HUDEP-2 (cell line): ENCODE data around the gene SUSD3.
"Not testable (repeated sequence)": the region's sequence is repeated elsewhere in the genome, so short reads cannot be mapped to it uniquely, and the experiment has no call there.

Experiments
- DNase-seq, 76 experiments: peaks; one replicate each; lab custom pipeline; 2025; ENCODE audit not compliant: unreplicated experiment in 76 of 76; lab: John Stamatoyannopoulos, UW

The SUSD3 gene

DNA sequence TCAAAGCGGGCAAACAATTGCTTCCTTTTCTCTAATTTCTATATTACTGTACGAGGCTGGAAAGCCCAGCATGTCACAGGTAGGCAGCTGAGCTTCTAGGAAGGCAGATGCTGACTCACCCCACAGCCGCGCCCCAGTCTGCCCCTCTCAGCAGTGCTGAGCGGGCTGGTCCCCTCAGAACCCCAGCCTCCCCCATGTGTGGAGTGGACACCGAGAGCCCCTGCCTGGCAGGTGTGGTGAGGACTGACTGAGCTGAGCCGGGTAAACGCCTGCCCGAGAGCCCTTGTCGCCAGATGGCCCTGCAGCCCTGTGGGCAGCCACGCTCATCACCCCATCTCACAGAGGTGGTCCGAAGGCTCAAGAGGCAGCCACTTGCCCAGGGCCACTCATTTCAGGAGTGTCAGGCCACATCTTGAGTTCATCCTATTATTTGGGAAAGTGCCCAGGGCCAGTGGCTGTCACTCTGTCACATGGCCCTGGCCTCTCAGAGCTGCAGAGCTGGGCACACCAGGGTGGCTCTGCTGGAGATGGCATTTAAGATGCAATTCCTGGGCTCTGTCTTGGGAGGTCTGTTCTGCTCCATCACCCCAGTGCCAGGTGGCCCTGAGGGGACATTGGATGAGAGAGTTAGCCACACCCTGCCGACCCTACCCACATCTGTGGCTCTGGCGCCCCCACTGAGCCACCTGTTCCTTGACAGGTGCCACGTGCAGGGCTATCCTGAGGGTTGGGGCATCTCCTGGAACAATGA is 50.0 kb downstream of the SUSD3 start:
- no peak for DNase-seq

DNA sequence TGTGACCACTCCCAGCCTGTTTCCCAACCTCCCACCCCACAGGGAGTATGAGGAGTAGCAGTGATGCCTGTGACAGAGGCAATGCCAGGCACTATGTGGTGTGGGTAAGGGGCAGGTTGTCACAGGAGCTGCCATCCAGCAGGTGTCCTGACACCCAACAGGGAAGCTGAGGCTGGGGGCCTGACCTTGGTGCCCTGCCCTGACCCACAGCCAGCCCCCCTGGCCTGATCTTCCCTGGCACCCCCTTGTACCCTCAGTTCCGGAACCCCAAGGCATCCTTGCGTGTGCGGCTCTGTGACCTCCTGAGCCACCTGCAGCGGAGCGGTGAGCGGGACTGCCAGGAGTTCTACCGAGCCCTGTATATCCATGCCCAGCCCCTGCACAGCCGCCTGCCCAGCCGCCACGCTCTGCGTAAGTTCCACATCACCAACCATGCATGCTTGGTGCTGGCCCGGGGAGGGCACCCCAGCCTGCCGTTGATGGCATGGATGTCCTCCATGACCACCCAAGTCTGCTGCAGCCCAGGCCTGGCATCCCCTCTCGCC is 51.9 kb downstream of the SUSD3 start:
- DNase-seq, result no peak

DNA sequence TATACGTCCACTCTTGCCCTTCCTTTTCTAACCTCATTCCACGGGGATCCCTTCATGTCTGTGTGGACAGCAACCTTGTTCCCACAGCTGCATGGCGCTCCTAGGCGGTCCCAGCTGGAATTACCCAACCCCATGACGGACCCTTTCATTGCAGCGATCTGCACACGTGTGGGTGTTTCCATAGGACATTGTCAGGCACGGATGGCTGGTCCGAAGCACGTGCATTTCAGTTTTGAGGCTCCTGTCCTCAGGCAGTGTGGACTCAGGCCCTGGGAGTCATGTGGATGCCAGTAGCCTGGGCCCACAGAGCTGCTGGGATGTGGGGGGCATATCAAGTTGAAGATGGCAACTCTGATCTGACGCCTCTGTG is 52.5 kb downstream of the SUSD3 start:
- no peak for DNase-seq

DNA sequence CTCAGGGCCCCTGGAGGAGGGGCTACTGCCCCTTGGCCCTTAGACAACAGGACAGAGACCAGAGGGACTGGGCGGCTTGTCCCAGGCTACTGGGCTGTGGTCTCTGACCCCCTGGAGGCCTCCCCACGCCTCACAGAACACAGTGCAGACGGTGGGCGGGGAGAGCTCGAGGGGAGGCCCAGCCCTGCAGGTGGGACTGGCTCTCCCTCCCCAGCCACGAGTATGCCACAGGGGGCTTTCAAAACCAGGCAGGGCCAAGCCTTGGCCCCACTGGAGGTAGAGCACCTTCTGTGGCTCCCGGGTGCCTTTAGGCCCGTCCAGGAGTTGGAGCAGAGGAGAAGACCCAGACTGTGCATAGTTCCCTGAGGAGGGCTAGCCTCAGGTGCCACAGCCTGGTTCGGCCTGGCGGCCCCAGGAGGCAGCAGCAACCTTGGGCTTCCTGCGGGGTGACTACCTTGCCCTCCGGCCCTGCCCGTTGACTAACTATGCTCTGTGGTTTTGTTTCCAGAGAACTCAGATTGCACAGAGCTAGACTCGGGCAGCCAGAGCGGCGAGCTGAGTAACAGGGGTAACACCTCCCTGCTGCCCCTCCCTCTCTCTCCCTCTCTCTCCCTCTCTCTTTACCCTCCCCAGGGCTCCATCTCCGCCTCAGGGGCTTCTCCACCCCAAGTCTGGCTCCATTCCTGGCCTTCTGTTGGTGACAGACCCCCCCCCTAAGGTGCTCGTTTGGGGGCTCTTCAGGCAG is 53.0 kb downstream of the SUSD3 start:
- no peak for DNase-seq

DNA sequence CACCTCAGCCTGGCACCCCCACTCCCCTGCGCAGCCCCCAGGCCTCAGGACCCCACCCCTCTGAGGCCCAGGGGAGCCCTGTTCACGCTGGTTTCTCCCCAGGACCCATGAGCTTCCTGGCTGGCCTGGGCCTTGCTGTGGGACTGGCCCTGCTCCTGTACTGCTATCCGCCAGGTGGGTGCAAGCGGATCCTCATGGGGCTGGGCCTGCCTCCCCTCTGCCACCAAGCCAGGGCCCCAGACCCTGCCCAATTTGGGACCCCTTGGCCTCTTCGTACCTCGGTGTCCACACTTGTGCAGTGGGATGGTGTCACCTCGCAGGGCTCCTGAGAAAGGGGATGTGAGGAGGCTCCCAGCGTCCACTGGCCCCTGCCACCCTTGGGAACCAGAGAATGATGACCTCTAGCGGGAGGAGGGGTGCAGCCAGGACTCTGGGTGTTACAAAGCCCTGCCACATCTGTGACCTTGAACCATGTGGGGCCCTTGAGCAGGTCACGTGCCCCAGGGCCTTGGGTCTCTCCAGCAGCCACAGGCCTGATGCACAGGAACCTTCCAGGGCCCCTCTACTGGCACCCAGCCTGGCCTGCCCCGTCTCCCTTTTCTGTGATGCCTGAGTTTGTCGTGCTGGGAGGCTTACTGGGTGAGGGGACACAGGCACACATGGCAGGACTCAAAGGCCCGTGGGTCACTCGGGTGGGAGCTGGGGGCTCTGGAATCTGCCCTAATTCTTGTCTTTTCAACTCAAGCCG is 53.8 kb downstream of the SUSD3 start:
- no peak for DNase-seq

DNA sequence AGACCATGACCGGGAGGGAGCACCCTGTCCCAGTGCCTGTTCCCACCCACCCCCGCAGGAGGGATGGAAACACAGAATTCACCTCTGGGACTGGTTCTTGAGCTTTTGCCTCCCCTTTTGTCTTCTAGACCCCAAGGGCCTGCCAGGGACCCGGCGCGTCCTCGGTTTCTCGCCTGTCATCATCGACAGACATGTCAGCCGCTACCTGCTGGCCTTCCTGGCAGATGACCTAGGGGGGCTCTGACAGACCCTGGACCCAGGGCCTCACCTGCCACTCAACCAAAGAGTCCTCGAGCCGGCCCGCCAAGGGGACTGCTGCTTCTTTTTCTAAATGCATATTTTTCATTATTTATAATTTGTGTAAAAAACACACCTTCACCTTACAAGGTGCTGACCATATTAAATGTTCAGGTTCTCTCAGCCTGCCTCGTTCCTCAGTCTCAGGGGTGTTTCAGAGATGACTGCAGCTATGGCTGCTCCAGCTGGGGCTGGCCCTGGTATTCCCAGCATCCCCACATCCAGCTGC is 54.4 kb downstream of the SUSD3 start:
- DNase-seq, result no peak

DNA sequence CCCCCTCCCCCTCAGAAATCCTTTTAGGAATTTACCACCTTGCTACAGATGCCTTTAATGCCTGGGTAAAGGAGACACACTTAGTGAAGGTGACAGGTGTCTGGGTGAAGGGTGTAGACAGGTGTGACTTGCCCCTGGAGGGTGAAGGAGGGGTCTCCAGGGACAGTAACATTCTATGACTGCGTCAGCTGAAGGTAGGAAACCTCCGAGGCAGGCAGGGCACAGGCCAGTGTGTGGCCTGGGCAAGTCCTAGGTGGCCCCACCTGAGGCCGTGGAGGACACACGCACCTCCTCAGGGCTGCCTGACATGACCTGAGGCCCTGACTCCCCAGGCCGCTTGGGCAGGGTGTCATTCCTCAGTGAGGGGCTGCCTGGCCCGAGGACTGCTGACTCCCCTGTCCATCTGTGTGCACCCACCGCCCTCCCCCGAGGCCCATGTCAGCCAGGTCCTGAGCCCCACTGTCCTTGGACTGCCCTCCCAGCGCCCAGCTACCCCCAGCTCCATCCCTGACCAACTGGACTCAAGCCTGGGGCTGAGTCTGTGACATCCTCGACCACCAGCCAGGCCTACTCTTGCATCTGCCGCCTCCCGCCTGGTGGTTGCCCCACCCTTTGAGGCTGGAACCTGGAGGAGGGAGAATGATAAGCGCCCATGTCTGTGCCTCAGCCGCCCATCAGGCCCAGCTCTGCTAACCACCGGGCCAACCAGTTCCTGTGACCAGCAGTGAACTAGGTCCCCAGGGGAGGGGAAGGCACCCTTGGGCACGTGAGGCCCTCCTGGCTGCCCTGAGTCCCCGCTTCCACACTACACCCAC is 55.9 kb downstream of the SUSD3 start:
- peak in 15 of 76 experiments; percentile 6 to 37 (median 20) for DNase-seq

DNA sequence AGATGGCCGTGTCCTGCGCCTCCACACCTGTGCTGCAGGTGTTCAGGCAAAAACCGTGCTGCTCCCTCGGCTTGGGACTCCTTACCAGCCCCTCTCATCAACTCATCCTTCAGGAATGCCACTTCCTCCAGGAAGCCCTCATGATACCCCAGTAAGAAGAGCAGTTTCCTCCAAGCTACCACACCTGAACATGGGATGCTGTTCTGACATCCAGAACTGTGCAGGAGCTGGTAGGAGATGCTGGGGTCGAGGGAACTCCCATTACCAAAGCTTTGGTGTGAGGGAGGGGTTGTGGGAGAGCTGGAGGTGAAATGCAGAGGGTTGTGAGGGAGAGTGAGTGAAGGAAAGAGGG is 56.5 kb downstream of the SUSD3 start:
- no peak for DNase-seq

DNA sequence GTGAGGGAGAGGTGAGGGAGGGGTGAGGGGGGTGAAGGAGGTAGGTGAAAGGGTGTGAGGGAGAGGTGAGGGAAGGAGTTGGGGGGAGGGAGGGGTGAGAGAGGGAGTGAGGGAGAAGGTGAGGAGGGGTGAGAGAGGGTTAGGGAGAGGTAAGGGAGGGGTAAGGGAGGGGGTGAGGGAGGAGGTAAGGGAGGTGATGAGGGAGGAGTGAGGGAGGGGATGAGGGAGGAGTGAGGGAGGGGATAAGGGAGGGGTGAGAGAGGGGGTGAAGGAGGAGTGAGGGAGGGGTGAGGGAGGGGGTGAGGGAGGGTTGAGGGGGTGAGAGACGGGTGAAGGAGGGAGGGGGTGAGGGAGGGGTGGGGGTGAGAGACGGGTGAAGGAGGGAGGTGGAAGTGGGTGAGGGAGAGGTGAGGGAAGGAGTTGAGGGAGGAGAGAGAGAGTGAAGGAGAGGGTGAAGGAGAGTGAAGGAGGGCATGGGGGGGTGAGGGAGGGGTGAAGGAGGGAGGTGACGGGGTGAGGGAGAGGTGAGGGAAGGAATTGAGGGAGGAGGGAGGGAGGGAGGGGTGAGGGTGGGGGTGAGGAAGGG is 57.1 kb downstream of the SUSD3 start:
- no peak for DNase-seq

DNA sequence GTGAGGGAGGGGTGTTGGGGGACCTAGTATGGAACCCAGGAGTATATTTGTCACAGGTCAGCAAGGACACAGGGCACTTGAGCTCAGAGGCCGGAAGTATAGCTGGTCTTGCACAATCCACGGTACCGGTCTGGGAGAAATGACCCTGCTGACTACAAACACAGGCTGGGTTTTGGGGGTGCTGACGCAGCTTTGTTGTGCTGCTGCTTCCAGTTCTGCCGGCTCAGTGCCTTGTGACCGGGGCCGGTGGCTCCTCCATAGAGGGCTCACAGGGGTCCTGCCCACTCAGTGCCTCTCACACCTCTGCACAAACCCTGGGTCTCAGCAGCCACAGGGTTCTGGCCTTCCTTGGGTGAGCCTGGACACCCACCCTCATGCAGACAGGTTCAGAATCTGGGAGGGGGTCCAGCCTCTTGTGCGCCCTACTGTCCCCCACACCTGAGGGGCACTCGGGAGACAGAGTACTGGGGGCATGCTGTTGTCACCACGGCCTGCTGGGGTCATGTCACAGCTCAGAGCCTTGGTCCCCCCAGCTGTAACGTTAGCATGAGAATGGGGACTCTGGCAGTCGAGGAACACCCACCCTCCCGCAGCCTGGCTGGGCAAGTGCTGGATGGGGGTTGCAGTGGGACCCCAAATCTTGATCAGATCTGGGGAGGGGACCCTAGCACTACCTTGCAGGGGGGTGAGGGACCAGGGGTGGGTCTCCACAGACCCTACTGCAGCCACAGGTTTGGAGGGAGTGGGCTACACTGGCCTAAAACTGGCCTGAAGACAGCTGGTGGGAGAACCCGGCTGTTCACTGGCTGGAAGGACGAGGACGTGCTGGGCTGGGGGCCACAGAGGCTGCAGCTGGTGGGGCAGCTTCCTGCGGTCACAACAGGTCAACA is 57.8 kb downstream of the SUSD3 start:
- no peak for DNase-seq

DNA sequence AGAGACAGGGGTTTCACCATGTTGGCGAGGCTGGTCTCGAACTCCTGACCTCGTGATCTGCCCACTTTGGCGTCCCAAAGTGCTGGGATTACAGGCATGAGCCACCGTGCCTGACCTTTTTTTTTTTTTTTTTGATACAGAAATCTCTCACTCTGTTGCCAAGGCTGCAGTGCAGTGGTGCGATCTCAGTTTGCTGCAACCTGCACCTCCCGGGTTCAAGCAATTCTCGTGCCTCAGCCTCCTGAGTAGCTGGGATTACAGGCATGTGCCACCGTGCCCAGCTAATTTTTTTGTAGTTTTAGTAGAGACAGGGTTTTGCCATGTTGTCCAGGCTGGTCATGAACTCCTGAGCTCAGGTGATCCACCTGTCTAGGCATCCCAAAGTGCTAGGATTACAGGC is 59.0 kb downstream of the SUSD3 start:
- DNase-seq, result not testable (repeated sequence)

DNA sequence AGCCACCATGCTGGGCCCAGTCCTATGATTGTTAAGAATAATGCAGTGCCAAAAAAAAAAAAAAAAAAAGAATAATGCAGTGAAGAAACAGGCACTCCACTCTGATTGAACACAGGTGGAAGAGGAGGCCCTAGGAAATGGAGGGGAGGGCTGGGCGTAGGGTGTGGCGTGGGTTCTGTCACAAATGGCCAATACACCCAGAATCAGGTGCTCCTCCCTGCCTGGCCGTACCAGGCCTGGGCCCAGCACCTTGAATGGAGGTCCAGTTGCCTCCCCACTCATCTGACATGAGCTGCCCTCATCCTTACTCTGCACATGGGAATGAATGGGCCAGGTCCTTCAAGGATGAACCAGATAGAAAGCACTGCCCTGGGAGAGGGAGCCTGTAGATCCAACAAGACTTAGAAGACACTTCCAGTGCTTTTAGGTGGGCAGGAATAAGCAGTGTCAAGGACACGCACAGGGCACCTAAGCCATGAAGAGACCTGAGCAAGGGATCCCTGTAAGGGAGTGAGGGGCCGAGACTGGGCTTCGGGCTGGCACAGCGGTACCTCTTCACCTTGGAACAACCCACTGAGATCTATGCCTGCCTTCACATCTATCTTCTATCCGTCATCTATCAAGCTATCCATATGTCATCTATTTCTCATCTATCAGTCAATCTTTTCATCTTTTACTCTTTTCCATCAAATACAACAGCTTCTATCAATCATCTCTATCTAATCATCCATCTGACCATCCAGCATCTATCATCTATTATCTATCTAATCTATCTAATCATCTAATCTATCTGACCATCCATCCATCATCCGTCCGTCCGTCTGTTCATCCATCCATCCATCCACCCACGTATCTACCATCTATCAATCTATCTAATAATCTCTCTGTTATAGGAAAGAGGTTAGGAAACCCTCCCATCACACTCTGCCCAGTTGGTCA is 59.7 kb downstream of the SUSD3 start:
- no peak for DNase-seq

DNA sequence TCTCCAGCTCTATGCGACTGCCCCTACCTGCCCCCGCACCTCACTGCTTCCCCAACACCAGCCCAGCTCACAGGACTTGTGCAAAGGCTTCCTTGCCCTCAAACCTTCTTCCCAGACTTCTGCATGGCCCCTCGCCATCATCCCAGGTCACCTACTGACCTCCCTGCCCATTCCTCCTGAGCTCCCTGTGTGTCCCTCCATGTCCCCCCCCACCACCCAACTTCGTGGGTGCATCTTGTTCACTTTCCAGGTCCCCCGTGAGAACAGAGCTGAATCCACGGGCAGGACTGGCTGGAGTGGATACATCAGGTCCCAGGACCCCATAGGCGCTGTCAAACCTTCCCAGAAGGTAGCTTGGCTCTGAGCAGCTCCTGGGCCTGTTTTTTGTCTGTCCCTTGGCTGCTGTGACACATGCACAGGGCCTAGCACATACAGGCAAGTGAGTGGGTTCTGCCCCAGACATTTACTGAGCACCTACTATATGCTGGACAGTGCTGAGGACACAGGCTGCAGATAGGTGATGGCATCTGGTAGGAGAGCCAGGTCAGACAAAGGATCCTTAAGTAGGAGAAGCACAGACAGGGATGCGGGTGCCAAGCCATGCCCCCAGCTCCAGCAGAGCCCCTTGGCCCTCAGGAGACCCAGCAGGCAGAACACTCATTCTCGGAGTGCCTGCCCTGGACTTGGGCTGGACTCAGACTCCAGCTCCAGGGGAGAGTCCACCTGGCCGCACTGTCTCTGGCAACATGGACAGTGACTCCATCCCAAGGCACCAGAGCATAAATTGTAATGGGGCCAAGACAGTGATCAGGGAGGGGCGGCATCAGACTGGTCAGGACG is 60.6 kb downstream of the SUSD3 start:
- no peak for DNase-seq

DNA sequence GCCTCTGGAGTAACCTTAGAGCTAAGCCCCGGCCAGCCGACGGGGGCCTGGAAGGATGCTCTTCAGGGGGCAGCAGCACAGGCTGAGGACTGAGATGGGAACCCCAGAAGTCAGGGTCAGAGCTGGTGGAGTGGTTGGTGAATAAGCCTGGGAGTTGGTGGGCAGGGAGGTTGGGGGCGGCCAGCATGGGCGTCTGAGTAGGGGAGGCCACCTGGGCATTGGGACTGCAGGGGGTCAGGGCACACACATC is 61.1 kb downstream of the SUSD3 start:
- DNase-seq, result no peak

DNA sequence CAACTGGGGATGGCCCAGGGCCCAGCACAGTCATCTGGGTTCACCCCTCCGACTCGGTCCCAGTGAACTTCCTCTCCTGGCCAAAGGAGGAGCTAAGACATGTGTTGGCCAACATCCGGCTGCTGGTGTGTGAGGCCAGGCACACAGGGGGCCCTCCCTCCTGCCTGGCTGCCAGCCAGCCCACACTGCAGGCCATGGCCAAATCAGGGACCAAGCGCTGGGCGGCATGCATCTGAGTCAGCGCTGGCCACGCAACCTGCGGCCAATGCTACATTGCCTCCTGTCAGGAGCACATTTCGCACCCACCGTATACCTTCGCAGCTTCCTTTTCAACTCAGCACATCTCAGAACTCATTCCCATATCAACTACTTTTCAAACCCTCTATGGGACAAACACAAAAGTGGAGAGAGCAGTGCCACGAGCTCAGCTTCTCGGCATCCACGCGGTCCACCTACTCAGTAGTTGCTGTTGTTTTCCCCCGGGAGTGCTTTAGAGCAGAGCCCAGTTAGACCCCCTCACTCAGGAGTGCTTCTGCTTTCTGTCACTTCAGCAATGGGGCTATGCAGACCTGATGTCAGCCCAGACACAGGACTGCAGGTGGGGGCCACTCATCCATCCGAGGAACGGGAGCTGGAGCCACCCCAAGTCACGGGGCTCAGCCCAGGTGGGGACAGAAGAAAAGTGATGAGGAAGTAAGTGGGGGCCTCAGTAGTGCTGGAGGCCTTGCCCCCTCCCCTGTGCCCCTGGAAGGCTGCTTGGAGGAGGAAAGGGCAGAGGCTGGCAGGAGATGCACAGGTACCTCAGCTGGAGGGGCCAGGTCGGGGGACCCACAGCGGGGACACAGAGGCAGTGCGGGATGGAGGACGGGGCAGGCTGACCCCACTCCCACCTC is 61.7 kb downstream of the SUSD3 start:
- DNase-seq, result peak in 72 of 76 experiments; percentile 12 to 92 (median 69)

DNA sequence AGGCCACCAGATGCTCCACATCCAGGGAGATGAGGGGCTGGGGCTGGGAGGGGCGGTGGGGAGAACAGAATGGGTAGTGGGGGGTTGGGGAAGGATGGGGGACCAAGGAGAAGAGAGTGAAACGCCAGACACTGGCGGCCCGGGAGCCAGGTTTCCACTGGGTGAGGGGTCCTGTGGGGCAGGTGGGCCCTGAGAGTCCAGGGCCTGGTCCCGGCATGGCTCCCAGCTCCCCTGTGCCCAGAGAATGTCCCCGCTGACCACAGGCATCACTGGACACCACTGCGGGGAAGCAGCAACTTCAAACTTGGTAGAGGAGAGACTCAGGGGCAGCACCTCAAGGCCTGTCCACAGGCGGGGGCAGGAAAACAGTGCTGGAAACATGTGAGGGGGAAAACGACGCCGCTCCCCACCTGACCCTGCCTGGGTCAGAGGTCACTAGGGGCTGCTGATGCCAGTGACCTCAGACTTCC is 62.4 kb downstream of the SUSD3 start:
- no peak for DNase-seq
